Sigmoid colon (tissue), 7 donors: ENCODE results near the gene PRPH. TPM values are rescaled to one million over a fixed set of nuclear protein-coding genes. Genes with fewer than 3 reads are reported as not detected.

Experiments
- DNase-seq: peaks from one replicate; pipeline ENCODE4 v3.0.0-alpha.2; 2019
- H3K27ac ChIP-seq, 4 donors: fragments of 200-600 bp; sonication (generic); one replicate each; pipeline ENCODE4 v1.5.1; 2016 to 2019; ENCODE audit warnings: mild to moderate bottlenecking in 1 of 4
- H3K27me3 ChIP-seq, 3 donors: fragments of 200-600 bp; sonication (generic); one replicate each; pipeline ENCODE4 v1.5.1; 2019; ENCODE audit warnings: mild to moderate bottlenecking in 1 of 3
- H3K36me3 ChIP-seq, 4 donors: fragments of 200-600 bp; sonication (generic); one replicate each; pipeline ENCODE4 v1.5.1; 2016 to 2019
- H3K4me1 ChIP-seq, 4 donors: fragments of 200-600 bp; sonication (generic); one replicate each; pipeline ENCODE4 v1.5.1; 2017 to 2019
- H3K4me3 ChIP-seq, 4 donors: fragments of 200-600 bp; sonication (generic); one replicate each; pipeline ENCODE4 v1.5.1; 2017 to 2019; ENCODE audit warnings: mild to moderate bottlenecking in 2 of 4, moderate library complexity in 1 of 4
- H3K9me3 ChIP-seq, 4 donors: fragments of 200-600 bp in 3 of 4; sonication (generic) in 3 of 4; one replicate each; pipeline versions ENCODE4 v1.5.1 to v1.6.1; 2013 to 2019
- EP300 ChIP-seq, 4 donors: sonication (generic); formaldehyde crosslinking; IDR thresholded peaks; one replicate each; pipeline ENCODE4 v1.6.1; 2017; ENCODE audit warnings: antibody characterized with exemption in 4 of 4
- POLR2A ChIP-seq, 2 donors: fragments of 450-650 bp; IDR thresholded peaks; one replicate each; pipeline ENCODE4 v1.6.1; 2016; ENCODE audit warnings: antibody characterized with exemption in 2 of 2, mild to moderate bottlenecking in 2 of 2, moderate library complexity in 2 of 2
- POLR2AphosphoS5 ChIP-seq, 4 donors: sonication (generic); formaldehyde crosslinking; IDR thresholded peaks; one replicate each; pipeline ENCODE4 v1.6.1; 2017; ENCODE audit warnings: antibody characterized with exemption in 4 of 4
- WGBS, 2 donors: extraction: QIAGEN DNeasy Blood & Tissue Kit; methylation state at CpG; one replicate each; pipeline ENCODE4 v1.1.7; 2013; 5-methylcytosine and 5-hydroxymethylcytosine counted together
- intact Hi-C: fragments of 100-400 bp; cut with DNase I; formaldehyde crosslinking; loops from one replicate; pipeline ENCODE4 v1.15.1; 2023
- polyA plus RNA-seq, 3 donors: library from polyadenylated mRNA; stranded (reverse); fragments of 200-250 nt; gene quantifications; one replicate each; pipeline ENCODE4 v1.2.3, GENCODE V29; 2013
- total RNA-seq, 4 donors: library from RNA; depleted of rRNA; stranded (reverse); fragments of >200 nt; gene quantifications; one replicate each; pipeline ENCODE4 v1.1.0, GENCODE V29; 2016
- TF ChIP-seq, protein P1 (sequence below), 4 experiments: fragments of 450-650 bp in 3 of 4; fragments of 200-600 bp in 1 of 4; IDR thresholded peaks; one replicate each; pipeline ENCODE4 v1.5.1; 2016 to 2019; ENCODE audit warnings: antibody characterized with exemption in 4 of 4, mild to moderate bottlenecking in 3 of 4, moderate library complexity in 2 of 4
- donor health status: healthy with polysubstance abuse.
- donor health status: Bipolar disorder and iron deficiency.
- donor health status: healthy.

PRPH gene
- total and polyA plus RNA-seq, 7 donors: 0.46 to 56.2 (median 31.8) TPM

DNA sequence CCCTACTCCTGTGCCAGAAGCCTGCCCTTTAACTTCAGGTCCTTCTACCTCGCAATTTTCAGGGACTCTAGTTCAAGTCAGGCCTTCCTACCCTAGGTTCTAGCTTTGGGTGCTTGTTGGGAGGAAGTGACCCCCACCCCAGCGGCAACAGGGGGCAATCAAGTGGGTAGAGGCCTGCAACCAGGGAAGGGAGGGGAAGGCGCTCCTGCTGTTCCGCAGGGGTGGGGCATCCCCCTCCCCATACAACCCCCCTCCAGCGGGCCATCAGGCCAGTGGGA, 204 bp upstream of the PRPH start:
- TF ChIP-seq, protein P1, sequence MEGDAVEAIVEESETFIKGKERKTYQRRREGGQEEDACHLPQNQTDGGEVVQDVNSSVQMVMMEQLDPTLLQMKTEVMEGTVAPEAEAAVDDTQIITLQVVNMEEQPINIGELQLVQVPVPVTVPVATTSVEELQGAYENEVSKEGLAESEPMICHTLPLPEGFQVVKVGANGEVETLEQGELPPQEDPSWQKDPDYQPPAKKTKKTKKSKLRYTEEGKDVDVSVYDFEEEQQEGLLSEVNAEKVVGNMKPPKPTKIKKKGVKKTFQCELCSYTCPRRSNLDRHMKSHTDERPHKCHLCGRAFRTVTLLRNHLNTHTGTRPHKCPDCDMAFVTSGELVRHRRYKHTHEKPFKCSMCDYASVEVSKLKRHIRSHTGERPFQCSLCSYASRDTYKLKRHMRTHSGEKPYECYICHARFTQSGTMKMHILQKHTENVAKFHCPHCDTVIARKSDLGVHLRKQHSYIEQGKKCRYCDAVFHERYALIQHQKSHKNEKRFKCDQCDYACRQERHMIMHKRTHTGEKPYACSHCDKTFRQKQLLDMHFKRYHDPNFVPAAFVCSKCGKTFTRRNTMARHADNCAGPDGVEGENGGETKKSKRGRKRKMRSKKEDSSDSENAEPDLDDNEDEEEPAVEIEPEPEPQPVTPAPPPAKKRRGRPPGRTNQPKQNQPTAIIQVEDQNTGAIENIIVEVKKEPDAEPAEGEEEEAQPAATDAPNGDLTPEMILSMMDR (IDR thresholded peaks at IDR 0.05): no peak
- TF ChIP-seq POLR2AphosphoS5 (IDR thresholded peaks at IDR 0.05): no peak
- no peak for TF ChIP-seq EP300 (IDR thresholded peaks at IDR 0.05)
- no peak for TF ChIP-seq POLR2A (IDR thresholded peaks at IDR 0.05)
- H3K27ac ChIP-seq: no peak overlapping the region
- H3K27me3 ChIP-seq: peaks cover 46 to 57% (median 49%) of the 10 kb centered on the region in 3 donors
- H3K4me3 ChIP-seq: no peak overlapping the region
- intact Hi-C loops: no loop called here
- no peak for DNase-seq
- no peaks in the 10 kb centered on the region for H3K36me3 ChIP-seq
- no peaks in the 10 kb centered on the region for H3K9me3 ChIP-seq
- WGBS, 2 donors: 25 to 32% methylated on average over 5 of the region's 5 CpGs
- H3K4me1 ChIP-seq: peaks cover 0 to 31% (median 25%) of the 10 kb centered on the region in 4 donors

DNA sequence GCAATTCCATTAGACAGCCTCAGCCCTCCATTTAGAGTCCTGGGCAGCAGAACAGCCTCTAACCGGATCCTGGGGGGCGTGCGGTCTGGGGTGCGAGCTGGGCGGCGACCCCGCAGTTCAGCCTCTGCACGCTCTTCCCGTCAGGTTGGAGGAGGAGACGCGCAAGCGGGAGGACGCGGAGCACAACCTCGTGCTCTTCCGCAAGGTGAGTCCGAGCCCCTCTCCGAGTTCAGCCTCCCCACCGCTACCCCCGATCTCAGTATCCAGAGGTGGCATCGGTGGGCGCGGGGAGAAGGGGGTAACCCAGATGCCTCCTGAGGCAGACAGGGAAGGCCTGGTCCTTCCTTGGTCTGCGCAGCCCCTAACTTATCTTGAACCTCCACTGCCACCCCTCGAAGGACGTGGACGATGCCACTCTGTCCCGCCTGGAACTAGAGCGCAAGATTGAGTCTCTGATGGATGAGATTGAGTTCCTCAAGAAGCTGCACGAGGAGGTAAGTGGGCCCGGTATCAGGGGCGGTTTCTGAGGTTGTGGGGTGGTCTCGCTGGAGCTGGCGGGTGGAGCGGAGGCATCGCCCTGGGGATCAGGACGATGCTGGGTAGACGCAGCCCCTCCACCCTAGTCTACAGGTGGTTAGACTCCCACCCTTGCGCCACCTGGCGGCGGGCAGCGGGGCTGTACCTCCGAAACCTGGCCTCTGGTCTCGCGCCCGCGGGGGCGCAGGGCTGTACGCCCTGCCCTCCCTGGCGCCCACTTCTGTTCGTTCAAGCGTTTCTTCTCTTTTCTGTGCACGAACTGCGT, 1.3 kb downstream of the PRPH start:
- Histone ChIP-seq H3K9me3 (no peaks in the 10 kb centered on the region), H3K27ac (no peak overlapping the region), H3K4me1 (peaks cover 0 to 31% (median 25%) of the 10 kb centered on the region in 4 donors), H3K36me3 (no peaks in the 10 kb centered on the region), H3K4me3 (no peak overlapping the region), H3K27me3 (peaks cover 46 to 72% (median 49%) of the 10 kb centered on the region in 3 donors)
- 19 to 25% methylated on average over 54 of the region's 54 CpGs for WGBS, 2 donors
- DNase-seq: peak; percentile 57
- TF ChIP-seq EP300 (IDR thresholded peaks at IDR 0.05) (no peak), POLR2A (IDR thresholded peaks at IDR 0.05) (no peak)
- TF ChIP-seq, protein P1 (IDR thresholded peaks at IDR 0.05): peak in 3 of 4 experiments; percentile 22 to 44 (median 31)
- intact Hi-C loops: no loop called here

DNA sequence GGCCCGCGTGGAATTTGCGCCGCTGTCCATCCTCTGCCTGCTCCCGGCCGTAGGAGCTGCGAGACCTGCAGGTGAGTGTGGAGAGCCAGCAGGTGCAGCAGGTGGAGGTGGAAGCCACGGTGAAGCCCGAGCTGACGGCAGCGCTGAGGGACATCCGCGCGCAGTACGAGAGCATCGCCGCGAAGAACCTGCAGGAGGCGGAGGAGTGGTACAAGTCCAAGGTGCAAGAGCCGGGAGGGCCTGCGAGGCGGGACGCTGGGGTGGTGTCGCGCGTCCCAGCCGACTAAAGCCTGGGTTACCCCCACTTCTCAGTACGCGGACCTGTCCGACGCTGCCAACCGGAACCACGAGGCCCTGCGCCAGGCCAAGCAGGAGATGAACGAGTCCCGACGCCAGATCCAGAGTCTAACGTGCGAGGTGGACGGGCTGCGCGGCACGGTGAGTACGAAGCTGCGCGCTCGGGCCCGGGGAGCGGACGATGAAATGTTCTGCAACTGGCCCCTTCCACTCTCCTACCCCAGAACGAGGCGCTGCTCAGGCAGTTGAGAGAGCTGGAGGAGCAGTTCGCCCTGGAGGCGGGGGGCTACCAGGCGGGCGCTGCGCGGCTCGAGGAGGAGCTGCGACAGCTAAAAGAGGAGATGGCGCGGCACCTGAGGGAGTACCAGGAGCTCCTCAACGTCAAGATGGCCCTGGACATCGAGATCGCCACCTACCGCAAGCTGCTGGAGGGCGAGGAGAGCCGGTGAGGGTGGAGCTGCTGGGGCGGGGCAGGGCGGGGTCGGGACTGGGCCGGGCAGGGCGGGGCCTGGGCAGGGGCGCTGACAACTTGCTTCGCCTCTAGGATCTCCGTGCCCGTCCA, 2.1 kb downstream of the PRPH start:
- TF ChIP-seq, protein P1 (IDR thresholded peaks at IDR 0.05): peak in 1 of 4 experiments; percentile 7
- TF ChIP-seq EP300 (IDR thresholded peaks at IDR 0.05): no peak
- peaks cover 0 to 31% (median 25%) of the 10 kb centered on the region in 4 donors for H3K4me1 ChIP-seq

DNA sequence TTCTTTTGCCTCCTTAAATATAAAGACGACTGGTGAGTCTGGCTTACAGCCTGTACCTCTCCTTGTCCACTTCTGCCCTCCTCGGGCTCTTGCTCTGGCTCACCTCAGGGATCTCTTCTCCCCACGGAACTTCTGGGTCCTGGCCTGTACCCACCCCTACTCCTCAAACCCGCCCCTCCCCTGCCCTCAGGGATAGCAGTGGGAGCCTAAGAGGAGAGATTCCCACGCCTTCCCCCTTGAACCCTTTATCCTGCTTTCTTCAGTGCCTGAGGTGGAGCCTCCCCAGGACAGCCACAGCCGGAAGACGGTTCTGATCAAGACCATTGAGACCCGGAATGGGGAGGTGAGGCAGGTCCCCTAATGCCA, 2.7 kb downstream of the PRPH start:
- Histone ChIP-seq H3K4me3 (peak overlapping the region in 1 of 4 donors; percentile 11), H3K4me1 (peaks cover 0 to 31% (median 25%) of the 10 kb centered on the region in 4 donors), H3K27ac (no peak overlapping the region), H3K9me3 (no peaks in the 10 kb centered on the region), H3K36me3 (no peaks in the 10 kb centered on the region), H3K27me3 (peaks cover 46 to 86% (median 50%) of the 10 kb centered on the region in 3 donors)
- 17 to 22% methylated on average over 8 of the region's 8 CpGs for WGBS, 2 donors
- intact Hi-C loops: no loop called here
- TF ChIP-seq POLR2AphosphoS5 (IDR thresholded peaks at IDR 0.05) (no peak), EP300 (IDR thresholded peaks at IDR 0.05) (no peak), POLR2A (IDR thresholded peaks at IDR 0.05) (no peak)
- TF ChIP-seq, protein P1 (IDR thresholded peaks at IDR 0.05): no peak
- DNase-seq: peak; percentile 32

More for the DNA sequence above, 2.1 kb downstream of the PRPH start:
- intact Hi-C loops: no loop called here
- DNase-seq: peak; percentile 54
- Histone ChIP-seq H3K9me3 (no peaks in the 10 kb centered on the region), H3K27me3 (peaks cover 46 to 80% (median 49%) of the 10 kb centered on the region in 3 donors), H3K36me3 (no peaks in the 10 kb centered on the region), H3K4me3 (peak overlapping the region in 2 of 4 donors; percentile 10 to 11), H3K27ac (no peak overlapping the region)
- 3% methylated on average over 77 of the region's 77 CpGs for WGBS, 2 donors
